K562 (cell line): ENCODE measurements around the gene TDRD9. TPM values are rescaled to one million over a fixed set of nuclear protein-coding genes. Genes with fewer than 3 reads are reported as not detected.

Experiments
- ARID2 ChIP-seq: fragments of 450-650 bp; IDR thresholded peaks from 2 replicates; pipeline ENCODE4 v1.6.1; 2017; ENCODE audit warnings: antibody characterized with exemption, mild to moderate bottlenecking
- BHLHE40 ChIP-seq: IDR thresholded peaks from 2 replicates; pipeline ENCODE4 v1.6.1; 2011; ENCODE audit warnings: low read length, improper control_type of control experiment
- BMI1 ChIP-seq: fragments of 150-350 bp; IDR thresholded peaks from 2 replicates; pipeline ENCODE4 v1.6.1; 2014; ENCODE audit warnings: low read length
- CBX3 ChIP-seq, 2 experiments: IDR thresholded peaks; 1 replicate in 1 of 2; 2 replicates in 1 of 2; pipeline ENCODE4 v1.6.1; 2012; ENCODE audit warnings: inconsistent platforms in 2 of 2, low read length in 2 of 2, borderline replicate concordance in 1 of 2, control low read depth in 1 of 2
- CEBPG ChIP-seq, 3 experiments: fragments of 200-800 bp in 1 of 3; sonication (Bioruptor generic) in 1 of 3; sonication (generic) in 1 of 3; formaldehyde crosslinking in 1 of 3; IDR thresholded peaks in 2 of 3; conservative IDR thresholded peaks in 1 of 3; 2 replicates each; pipeline versions ENCODE4 v1.6.1 to v1.8.0; 2016 to 2022; ENCODE audit warnings: missing compliant biosample characterization in 2 of 3, missing genetic modification characterization in 2 of 3, mild to moderate bottlenecking in 1 of 3, missing genetic modification reagents in 1 of 3
- CTBP1 ChIP-seq: fragments of 450-650 bp; IDR thresholded peaks from 2 replicates; pipeline ENCODE4 v1.6.1; 2016; ENCODE audit warnings: borderline replicate concordance
- DACH1 ChIP-seq: fragments of 450-650 bp; IDR thresholded peaks from 2 replicates; pipeline ENCODE4 v1.6.1; 2018; ENCODE audit not compliant: partially characterized antibody
- DEAF1 ChIP-seq: fragments of 450-650 bp; formaldehyde crosslinking; IDR thresholded peaks from 2 replicates; pipeline ENCODE4 v1.4.0; 2020; ENCODE audit warnings: mild to moderate bottlenecking, moderate library complexity
- EP400 ChIP-seq: fragments of 450-650 bp; IDR thresholded peaks from 2 replicates; pipeline ENCODE4 v1.6.1; 2017; ENCODE audit warnings: antibody characterized with exemption, mild to moderate bottlenecking, moderate library complexity
- GABPA ChIP-seq: fragments of 200-800 bp; sonication (Bioruptor generic); conservative IDR thresholded peaks from 2 replicates; pipeline ENCODE4 v1.6.1; 2016; ENCODE audit warnings: low read depth, missing genetic modification characterization, missing compliant biosample characterization
- GTF2B ChIP-seq: IDR thresholded peaks from 2 replicates; pipeline ENCODE4 v1.6.1; 2011; ENCODE audit not compliant: insufficient read length; ENCODE audit errors: extremely low read depth
- IFI16 ChIP-seq: fragments of 250-450 bp; sonication (Bioruptor Pico); IDR thresholded peaks from 2 replicates; pipeline ENCODE4 v2.1.2; 2022; ENCODE audit warnings: mild to moderate bottlenecking, inconsistent platforms
- IRF2 ChIP-seq: sonication (generic); formaldehyde crosslinking; IDR thresholded peaks from 2 replicates; pipeline ENCODE4 v1.8.1; 2022; ENCODE audit warnings: mild to moderate bottlenecking, missing genetic modification reagents
- MCM5 ChIP-seq: fragments of 450-650 bp; IDR thresholded peaks from 2 replicates; pipeline ENCODE4 v1.6.1; 2016; ENCODE audit warnings: low read depth
- NCOA2 ChIP-seq, 2 experiments: fragments of 450-650 bp; IDR thresholded peaks; 2 replicates each; pipeline ENCODE4 v1.6.1; 2018; ENCODE audit warnings: mild to moderate bottlenecking in 2 of 2, moderate library complexity in 1 of 2; ENCODE audit not compliant: partially characterized antibody in 2 of 2
- NUFIP1 ChIP-seq: fragments of 450-650 bp; IDR thresholded peaks from 2 replicates; pipeline ENCODE4 v1.6.1; 2018; ENCODE audit not compliant: partially characterized antibody
- PHTF2 ChIP-seq: fragments of 250-450 bp; sonication (Bioruptor Pico); IDR thresholded peaks from 2 replicates; pipeline ENCODE4 v1.5.0; 2021; ENCODE audit warnings: mild to moderate bottlenecking
- PKNOX1 ChIP-seq: fragments of 450-650 bp; IDR thresholded peaks from 2 replicates; pipeline ENCODE4 v1.6.1; 2016
- POLR2G ChIP-seq: fragments of 200-400 bp; formaldehyde crosslinking; IDR thresholded peaks from 2 replicates; pipeline ENCODE4 v1.6.1; 2017; ENCODE audit warnings: low read depth, mild to moderate bottlenecking, antibody characterized with exemption, low read length, moderate library complexity
- TFAP4 ChIP-seq: sonication (generic); formaldehyde crosslinking; IDR thresholded peaks from 2 replicates; pipeline ENCODE4 v1.8.0; 2022; ENCODE audit warnings: missing genetic modification reagents, mild to moderate bottlenecking, moderate library complexity, borderline replicate concordance
- ZNF212 ChIP-seq: fragments of 450-650 bp; formaldehyde crosslinking; IDR thresholded peaks from 2 replicates; pipeline ENCODE4 v1.4.0; 2020; ENCODE audit warnings: mild to moderate bottlenecking
- ZNF584 ChIP-seq: fragments of 200-800 bp; sonication (Bioruptor generic); IDR thresholded peaks from 2 replicates; pipeline ENCODE4 v1.6.1; 2016; ENCODE audit warnings: low read depth, mild to moderate bottlenecking, missing genetic modification characterization, missing compliant biosample characterization
- ZZZ3 ChIP-seq: fragments of 450-650 bp; IDR thresholded peaks from 2 replicates; pipeline ENCODE4 v1.6.1; 2016; ENCODE audit warnings: antibody characterized with exemption, mild to moderate bottlenecking, moderate library complexity
- polyA plus RNA-seq, 8 experiments: library from polyadenylated mRNA; depleted of rRNA in 4 of 8; stranded (reverse) in 5 of 8; unstranded in 3 of 8; fragments of >200 nt; fragmentation: Nextera tagmentation in 2 of 8; fragmentation: Illumina TruSeq in 1 of 8; extraction: Ambion mirVana in 2 of 8; extraction: Trizol in 1 of 8; gene quantifications; 2 replicates each; pipeline versions ENCODE4 v1.2.1 to v1.2.3, GENCODE V29; 2011 to 2014; ENCODE audit warnings: inconsistent platforms in 1 of 8, missing spikeins in 1 of 8
- total RNA-seq, 7 experiments: library from RNA; depleted of rRNA in 6 of 7; stranded (reverse); fragments of >200 nt in 6 of 7; fragmentation: Illumina TruSeq in 2 of 7; extraction: Trizol in 2 of 7; gene quantifications; 2 replicates each; pipeline versions ENCODE4 v1.2.1 to v1.2.3, GENCODE V29; 2011 to 2021; ENCODE audit warnings: low replicate concordance in 1 of 7

Gene TDRD9
- total and polyA plus RNA-seq, 9 of the 15 experiments (the other 6 are each of a cell fraction or from before 2014, with no cell fraction given), result 0.04 to 0.14 (median 0.04) TPM; not detected in 5

- TF ChIP-seq TFAP4 (CRISPR knock-in tag) (peak; percentile 74), GTF2B (no peak), BHLHE40 (0 out of 2 replicates have a peak, but pooled peaks have one; percentile 15), PHTF2 (no peak), CEBPG (CRISPR knock-in tag; IDR thresholded peaks at IDR 0.05) (peak; percentile 56), CEBPG (tag; conservative IDR thresholded peaks at IDR 0.05 in 1 of 2, IDR thresholded peaks at IDR 0.05 in 1 of 2) (peak; percentile 40 to 55; a peak in 1 of 4 replicates), ZZZ3 (no peak), ZNF212 (no peak), IRF2 (CRISPR knock-in tag) (no peak), ARID2 (peak; percentile 79; the same call in 1 of the 2 replicates), PKNOX1 (no peak), GABPA (tag) (peak; percentile 39; the same call in 1 of the 2 replicates), DACH1 (peak; percentile 35), IFI16 (CRISPR knock-in tag) (no peak), DEAF1 (peak; percentile 80), POLR2G (no peak), BMI1 (no peak), MCM5 (no peak), CTBP1 (peak; percentile 37; the same call in 1 of the 2 replicates), ZNF584 (CRISPR knock-in tag) (no peak), NUFIP1 (no peak), CBX3 (IDR thresholded peaks at IDR 0.05; ENCODE audit: borderline replicate concordance in 1 of 2, low read length in 2 of 2) (no peak), EP400 (no peak), NCOA2 (IDR thresholded peaks at IDR 0.05; ENCODE audit: partially characterized antibody in 2 of 2) (no peak)
These were observed 149.8 kb downstream of the TDRD9 start (continued) for GRCh38 chr14:104078031-104078455.
